ENCODE measurements around the gene ARFGAP2. TPM values are rescaled to one million over a fixed set of nuclear protein-coding genes. Genes with fewer than 3 reads are reported as not detected.

The ARFGAP2 gene
- total and polyA plus RNA-seq, 2 donors (not counting 3 experiments of a cell fraction or from before 2014, with no cell fraction given): 78.9 to 108 TPM

DNA sequence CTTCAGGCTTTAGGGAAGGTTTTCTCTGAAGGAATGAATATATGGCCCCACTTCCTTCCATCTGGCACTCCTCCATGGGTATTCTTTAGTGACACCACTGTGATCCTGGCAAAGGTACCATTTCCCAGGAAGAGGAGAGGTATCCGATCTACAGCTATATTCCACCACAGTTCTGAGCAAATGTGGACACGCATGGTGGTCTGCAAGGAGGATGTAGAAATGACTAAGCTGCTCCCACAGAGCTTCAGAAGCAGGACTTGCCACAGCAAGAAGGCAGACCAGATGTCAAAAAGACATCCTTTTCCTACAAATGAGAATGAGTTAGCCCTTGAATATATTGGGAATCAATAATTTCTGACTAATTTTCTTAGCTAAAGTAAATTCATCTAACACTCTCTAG, 45.5 kb downstream of the ARFGAP2 start:
- H2AFZ ChIP-seq (ENCODE audit: low read depth, low read length): no peak overlapping the region
- ChIA-PET POLR2A (no interaction called here), CTCF (interaction anchor here (0.6 to 3.4 kb wide), 4 partner anchors 18 to 279 kb away, joined by 3 to 13 read pairs (median 4); no protein-coding TSS in a partner anchor)
- no peak overlapping the region for H3K4me2 ChIP-seq (ENCODE audit: insufficient read depth, low read length)
- FAIRE-seq (no peak), DNase-seq (ENCODE audit: low read depth, low spot score) (no peak)
- H3K36me3 ChIP-seq (ENCODE audit: control insufficient read depth in 2 of 2, extremely low read depth in 1 of 2, insufficient read depth in 2 of 2, low read length in 2 of 2): no peaks in the 10 kb centered on the region
- BruUV-seq (replicated peaks): no TSS peak
- no peak overlapping the region for H3K27ac ChIP-seq (ENCODE audit: insufficient read depth, low read depth, low read length)
- H3K9ac ChIP-seq (replicated peaks; ENCODE audit: extremely low read depth, insufficient read depth, low read length): no peak overlapping the region
- H3K79me2 ChIP-seq (ENCODE audit: control insufficient read depth, insufficient read depth, low read length): no peaks in the 10 kb centered on the region
- H3K4me3 ChIP-seq (replicated peaks in 1 of 3; ENCODE audit: insufficient read depth in 1 of 3, low read depth in 1 of 3, low read length in 3 of 3): no peak overlapping the region
- H3K9me3 ChIP-seq (replicated peaks; ENCODE audit: control insufficient read depth, insufficient read depth, low read length): no peaks in the 10 kb centered on the region
- dilution Hi-C loops (cut with MboI; ENCODE audit: extremely low pct_ligation_motif_present, low sequenced_read_pairs): no loop called here
- H3K4me1 ChIP-seq (ENCODE audit: control insufficient read depth, extremely low read depth, insufficient read depth, low read length): no peaks in the 10 kb centered on the region
- no peak for TF ChIP-seq POLR2A (IDR thresholded peaks at IDR 0.05; ENCODE audit: low read depth, low read length)
- TF ChIP-seq JUN (IDR thresholded peaks at IDR 0.05; ENCODE audit: borderline replicate concordance, insufficient read depth, insufficient read length, low read depth): no peak
- no peak for TF ChIP-seq EZH2 (IDR thresholded peaks at IDR 0.05; ENCODE audit: borderline replicate concordance, low read depth, low read length, severe bottlenecking)
- TF ChIP-seq MYC (IDR thresholded peaks at IDR 0.05; ENCODE audit: low read depth, low read length): no peak
- TF ChIP-seq POLR2AphosphoS5 (IDR thresholded peaks at IDR 0.05; ENCODE audit: insufficient read depth, low read depth, low read length): no peak
- TF ChIP-seq GATA2 (IDR thresholded peaks at IDR 0.05; ENCODE audit: insufficient read depth, insufficient read length, low read depth, low read length): no peak
- TF ChIP-seq MAX (IDR thresholded peaks at IDR 0.05; ENCODE audit: insufficient read depth, insufficient read length): no peak
- no peak for TF ChIP-seq FOS (IDR thresholded peaks at IDR 0.05; ENCODE audit: borderline replicate concordance, insufficient read depth, low read length)
- TF ChIP-seq, protein P1, sequence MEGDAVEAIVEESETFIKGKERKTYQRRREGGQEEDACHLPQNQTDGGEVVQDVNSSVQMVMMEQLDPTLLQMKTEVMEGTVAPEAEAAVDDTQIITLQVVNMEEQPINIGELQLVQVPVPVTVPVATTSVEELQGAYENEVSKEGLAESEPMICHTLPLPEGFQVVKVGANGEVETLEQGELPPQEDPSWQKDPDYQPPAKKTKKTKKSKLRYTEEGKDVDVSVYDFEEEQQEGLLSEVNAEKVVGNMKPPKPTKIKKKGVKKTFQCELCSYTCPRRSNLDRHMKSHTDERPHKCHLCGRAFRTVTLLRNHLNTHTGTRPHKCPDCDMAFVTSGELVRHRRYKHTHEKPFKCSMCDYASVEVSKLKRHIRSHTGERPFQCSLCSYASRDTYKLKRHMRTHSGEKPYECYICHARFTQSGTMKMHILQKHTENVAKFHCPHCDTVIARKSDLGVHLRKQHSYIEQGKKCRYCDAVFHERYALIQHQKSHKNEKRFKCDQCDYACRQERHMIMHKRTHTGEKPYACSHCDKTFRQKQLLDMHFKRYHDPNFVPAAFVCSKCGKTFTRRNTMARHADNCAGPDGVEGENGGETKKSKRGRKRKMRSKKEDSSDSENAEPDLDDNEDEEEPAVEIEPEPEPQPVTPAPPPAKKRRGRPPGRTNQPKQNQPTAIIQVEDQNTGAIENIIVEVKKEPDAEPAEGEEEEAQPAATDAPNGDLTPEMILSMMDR (IDR thresholded peaks at IDR 0.05; ENCODE audit: extremely low read depth in 1 of 2, insufficient read depth in 1 of 2, low read depth in 1 of 2, low read length in 2 of 2): no peak
- H4K20me1 ChIP-seq (replicated peaks; ENCODE audit: control insufficient read depth, extremely low read depth, insufficient read depth, low read length): no peaks in the 10 kb centered on the region
- no peaks in the 10 kb centered on the region for H3K27me3 ChIP-seq (ENCODE audit: control insufficient read depth in 2 of 2, insufficient read depth in 2 of 2, low read length in 2 of 2)
- H3K9me1 ChIP-seq (replicated peaks; ENCODE audit: control insufficient read depth, extremely low read depth, insufficient read depth, low read length): no peaks in the 10 kb centered on the region
- intact Hi-C loops (cut with micrococcal nuclease): no loop called here
